OCI-LY1 (cell line): ENCODE data around the gene SECTM1.

Source experiments
- CTCF ChIP-seq: fragments of 200-600 bp; sonication (generic), shearing (Covaris generic); IDR thresholded peaks from 2 replicates; pipeline ENCODE4 v1.5.1; 2017; ENCODE audit warnings: mild to moderate bottlenecking, antibody characterized with exemption, low read length, moderate library complexity, mixed read lengths
- EZH2 ChIP-seq: fragments of 200-600 bp; sonication (generic), shearing (Covaris generic); IDR thresholded peaks from 2 replicates; pipeline ENCODE4 v1.8.0; 2017; ENCODE audit warnings: borderline replicate concordance, mixed run types, mild to moderate bottlenecking, antibody characterized with exemption, low read length, moderate library complexity, mixed read lengths

GRCh38 chr17:82332669-82333278 is 792 bp downstream of the SECTM1 start:
- TF ChIP-seq CTCF, result no peak
- no peak for TF ChIP-seq EZH2
